Right lung (tissue), 5 donors: ENCODE results near the gene BRD9. TPM values are rescaled to one million over a fixed set of nuclear protein-coding genes. Genes with fewer than 3 reads are reported as not detected.

Experiments used
- DNase-seq, 2 donors: peaks; one replicate each; pipeline ENCODE4 v3.0.0-alpha.2; 2013
- polyA plus RNA-seq, 5 donors: library from polyadenylated mRNA; unstranded; fragments of 120-200 nt; gene quantifications; one replicate each; pipeline versions ENCODE4 v1.2.1 to v1.2.3, GENCODE V29; 2013; ENCODE audit warnings: inconsistent platforms in 1 of 5, low replicate concordance in 1 of 5; ENCODE audit not compliant: insufficient read length in 5 of 5, insufficient read depth in 1 of 5

BRD9 gene
- polyA plus RNA-seq, 5 donors, result 43.0 to 53.8 (median 49.0) TPM

DNA sequence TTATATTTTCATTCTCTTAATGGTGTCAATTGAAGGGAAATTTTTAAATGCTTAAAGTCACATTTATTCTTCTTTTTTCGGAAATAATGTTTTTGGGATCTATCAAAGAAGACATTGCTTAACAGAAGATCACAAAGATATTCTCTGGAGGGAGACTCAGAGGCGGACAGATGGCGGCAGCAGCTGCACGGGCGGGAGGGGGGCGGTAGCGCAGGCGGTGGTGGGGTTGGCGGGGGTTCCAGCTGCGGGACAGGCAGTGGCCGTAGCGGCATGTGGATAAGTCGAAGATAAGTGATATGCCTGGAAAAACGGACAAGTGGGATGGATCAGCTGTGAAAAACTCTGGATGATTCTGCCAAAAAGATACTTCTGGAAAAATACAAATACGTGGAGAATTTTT lies 76.4 kb downstream of the BRD9 start:
- DNase-seq, result no peak

DNA sequence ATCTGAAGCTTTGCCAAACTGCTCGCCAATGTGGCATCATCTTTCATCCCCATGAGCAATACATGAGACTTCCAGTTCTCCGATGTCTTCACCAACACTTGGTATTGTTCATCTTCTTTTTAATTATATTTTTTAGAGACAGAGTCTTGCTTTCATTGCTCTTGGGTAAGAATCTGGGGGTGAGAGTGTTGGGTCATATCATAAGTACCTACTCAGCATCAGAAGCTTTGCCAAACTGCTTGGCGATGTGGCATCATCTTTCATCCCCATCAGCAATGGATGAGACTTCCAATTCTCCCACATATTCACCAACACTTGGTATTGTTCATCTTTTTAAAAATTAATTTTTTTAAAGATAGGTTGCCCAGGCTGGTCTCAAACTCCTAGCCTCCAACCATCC lies 77.2 kb downstream of the BRD9 start:
- DNase-seq, result no peak

Other genes with a start within 250 kb of the BRD9 start
- 1 to 10 TPM; 6.4 to 8.2 (median 6.9) TPM for gene TPPP, start 199.4 kb downstream of the BRD9 start, polyA plus RNA-seq
- gene ZDHHC11B, start 108.1 kb downstream of the BRD9 start, polyA plus RNA-seq, result 10 to 100 TPM; 24.9 to 42.4 (median 39.3) TPM
- 10 to 100 TPM; 24.1 to 34.7 (median 27.2) TPM for gene ZDHHC11, start 41.8 kb downstream of the BRD9 start, polyA plus RNA-seq
- 10 to 100 TPM in 4 of 5 donors, 1 to 10 TPM in 1; 9.7 to 16.5 (median 14.3) TPM for gene TRIP13, start 83 bp upstream of the BRD9 start, polyA plus RNA-seq
- gene NKD2, start 116.0 kb upstream of the BRD9 start, polyA plus RNA-seq, result 10 to 100 TPM in 2 of 5 donors, 1 to 10 TPM in 3; 6.1 to 16.6 (median 7.7) TPM
- gene SLC12A7, start 219.3 kb upstream of the BRD9 start, polyA plus RNA-seq, result 10 to 100 TPM; 21.8 to 34.2 (median 30.1) TPM